K562 (cell line): ENCODE data around the gene FOCAD.

Experiments used
- BHLHE40 ChIP-seq: IDR thresholded peaks from 2 replicates; pipeline ENCODE4 v1.6.1; 2011; ENCODE audit warnings: low read length, improper control_type of control experiment
- CEBPB ChIP-seq: fragments of 450-650 bp; IDR thresholded peaks from 2 replicates; pipeline ENCODE4 v1.6.1; 2016; ENCODE audit warnings: missing genetic modification characterization, missing compliant biosample characterization
- CHD2 ChIP-seq: IDR thresholded peaks from 2 replicates; pipeline ENCODE4 v1.6.1; 2011; ENCODE audit warnings: low read depth, low read length
- EP300 ChIP-seq: IDR thresholded peaks from 2 replicates; pipeline ENCODE4 v1.6.1; 2012; ENCODE audit warnings: low read length, improper control_type of control experiment
- FUS ChIP-seq: fragments of 200-400 bp; formaldehyde crosslinking; optimal IDR thresholded peaks from 2 replicates; pipeline ENCODE3; 2017; ENCODE audit warnings: low read depth, low read length
- GATA2 ChIP-seq: sonication (generic); formaldehyde crosslinking; IDR thresholded peaks from 2 replicates; pipeline ENCODE4 v1.4.0; 2020; ENCODE audit warnings: mild to moderate bottlenecking, missing genetic modification reagents
- ZFX ChIP-seq: sonication (generic); formaldehyde crosslinking; IDR thresholded peaks from 2 replicates; pipeline ENCODE4 v1.8.0; 2022; ENCODE audit warnings: mild to moderate bottlenecking, missing genetic modification reagents, moderate library complexity

DNA sequence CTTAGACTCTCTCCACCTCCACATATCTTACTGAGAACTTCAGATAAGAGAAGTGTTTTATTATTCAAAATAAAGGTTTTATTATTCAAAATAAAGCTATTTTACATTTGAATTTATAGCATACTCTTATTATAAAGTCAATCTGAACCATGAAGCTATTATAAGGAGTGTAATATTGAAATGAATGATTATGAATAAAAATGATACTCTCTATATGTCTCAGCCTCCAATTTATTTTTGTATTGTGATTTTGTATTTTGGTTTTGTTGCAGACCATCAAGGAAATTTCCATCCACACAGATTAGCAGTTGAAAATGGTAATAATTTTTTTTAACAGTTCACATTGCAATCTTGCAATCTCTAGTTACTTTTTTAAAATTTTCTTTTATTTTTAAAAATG, 10.2 kb downstream of the FOCAD start:
- no peak for TF ChIP-seq BHLHE40
- TF ChIP-seq CHD2, result no peak
- no peak for TF ChIP-seq ZFX (CRISPR knock-in tag)
- no peak for TF ChIP-seq CEBPB (tag)
- no peak for TF ChIP-seq GATA2 (CRISPR knock-in tag)
- TF ChIP-seq FUS, result no peak
- TF ChIP-seq EP300, result no peak
